Measurements from ENCODE around the gene PARD3. TPM values are rescaled to one million over a fixed set of nuclear protein-coding genes. Genes with fewer than 3 reads are reported as not detected.

The PARD3 gene
- total RNA-seq, 6 experiments from 2014 or later: 19.1 to 27.8 (median 22.0) TPM

DNA sequence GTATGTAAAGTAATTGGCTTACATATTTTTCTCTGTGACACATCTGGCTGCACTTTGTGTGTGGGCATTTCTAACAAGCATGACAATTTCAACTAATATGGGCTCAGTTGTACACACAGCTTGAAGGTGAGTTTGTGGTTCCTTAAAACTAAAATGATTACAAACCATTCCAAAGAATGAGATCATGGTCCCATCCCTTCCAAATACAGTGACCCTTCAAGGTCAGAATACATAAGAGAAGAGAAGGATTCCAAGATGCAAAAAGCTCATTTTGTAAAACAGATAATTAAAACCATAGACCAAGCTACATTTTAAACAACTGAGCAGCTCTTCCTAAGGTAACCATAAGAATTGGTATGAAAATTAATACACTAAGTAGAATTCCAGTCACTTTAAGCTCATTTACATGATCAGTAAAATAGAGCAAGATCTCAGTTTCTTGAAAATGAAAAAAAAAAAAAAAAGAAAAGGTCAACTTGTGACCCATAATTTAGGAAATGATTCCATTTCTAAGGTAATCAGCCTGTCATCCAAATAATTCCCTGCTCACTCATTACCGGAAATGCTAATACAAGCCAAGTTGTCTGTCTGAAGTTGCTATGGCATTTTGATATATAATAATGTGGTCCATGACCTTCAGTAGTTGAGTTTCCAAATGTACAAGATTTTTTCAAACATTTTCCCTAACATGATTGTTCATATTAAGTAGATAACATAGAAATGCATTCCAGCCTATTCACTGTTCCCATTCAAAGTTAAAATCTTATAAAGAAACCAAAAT is 688.5 kb downstream of the PARD3 start:
- DNase-seq (no peak), ATAC-seq (no peak)
- Histone ChIP-seq H3K4me3 (no peak overlapping the region), H3K27ac (no peak overlapping the region), H3K4me1 (peaks cover 0 to 40% (median 15%) of the 10 kb centered on the region in 4 donors), H3K9me3 (no peaks in the 10 kb centered on the region), H3K27me3 (no peaks in the 10 kb centered on the region), H3K36me3 (no peaks in the 10 kb centered on the region)
- intact Hi-C loops (cut with DNase I): no loop called here
- no peak for TF ChIP-seq POLR2A (IDR thresholded peaks at IDR 0.05)
- 75% methylated on average over 1 of the region's 1 CpG for WGBS (ENCODE audit: insufficient coverage, low coverage, low lambda C conversion rate, missing lambda C conversion rate)

DNA sequence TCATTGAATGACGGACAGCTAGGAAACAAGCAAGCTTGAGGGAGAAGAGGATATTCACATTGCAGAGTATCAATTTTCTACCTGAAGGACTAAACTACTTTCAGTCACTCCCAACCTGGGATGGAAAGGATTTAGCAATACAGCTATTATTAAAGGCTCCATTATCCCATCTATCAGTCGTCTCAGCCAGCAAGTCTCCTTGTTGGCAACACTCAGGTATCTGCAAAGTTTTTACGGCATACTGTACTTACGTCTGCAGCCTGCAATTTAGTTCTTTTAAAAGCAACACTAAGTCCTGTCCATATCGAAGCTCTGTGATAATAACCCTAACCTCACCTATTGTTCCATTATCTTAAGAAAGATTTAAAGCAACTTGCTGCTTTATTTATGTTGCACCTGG is 689.4 kb downstream of the PARD3 start:
- TF ChIP-seq POLR2A (IDR thresholded peaks at IDR 0.05): no peak
- TF ChIP-seq, protein P1, sequence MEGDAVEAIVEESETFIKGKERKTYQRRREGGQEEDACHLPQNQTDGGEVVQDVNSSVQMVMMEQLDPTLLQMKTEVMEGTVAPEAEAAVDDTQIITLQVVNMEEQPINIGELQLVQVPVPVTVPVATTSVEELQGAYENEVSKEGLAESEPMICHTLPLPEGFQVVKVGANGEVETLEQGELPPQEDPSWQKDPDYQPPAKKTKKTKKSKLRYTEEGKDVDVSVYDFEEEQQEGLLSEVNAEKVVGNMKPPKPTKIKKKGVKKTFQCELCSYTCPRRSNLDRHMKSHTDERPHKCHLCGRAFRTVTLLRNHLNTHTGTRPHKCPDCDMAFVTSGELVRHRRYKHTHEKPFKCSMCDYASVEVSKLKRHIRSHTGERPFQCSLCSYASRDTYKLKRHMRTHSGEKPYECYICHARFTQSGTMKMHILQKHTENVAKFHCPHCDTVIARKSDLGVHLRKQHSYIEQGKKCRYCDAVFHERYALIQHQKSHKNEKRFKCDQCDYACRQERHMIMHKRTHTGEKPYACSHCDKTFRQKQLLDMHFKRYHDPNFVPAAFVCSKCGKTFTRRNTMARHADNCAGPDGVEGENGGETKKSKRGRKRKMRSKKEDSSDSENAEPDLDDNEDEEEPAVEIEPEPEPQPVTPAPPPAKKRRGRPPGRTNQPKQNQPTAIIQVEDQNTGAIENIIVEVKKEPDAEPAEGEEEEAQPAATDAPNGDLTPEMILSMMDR (IDR thresholded peaks at IDR 0.05): no peak
- H3K27ac ChIP-seq: no peak overlapping the region
- WGBS (ENCODE audit: insufficient coverage, low coverage, low lambda C conversion rate, missing lambda C conversion rate): 68% methylated on average over 4 of the region's 5 CpGs
- ATAC-seq (no peak), DNase-seq (no peak)
- no peak overlapping the region for H3K4me3 ChIP-seq
- H3K4me1 ChIP-seq: peaks cover 0 to 40% (median 20%) of the 10 kb centered on the region in 4 donors
- intact Hi-C loops (cut with DNase I): no loop called here
- no peaks in the 10 kb centered on the region for H3K9me3 ChIP-seq
- no peaks in the 10 kb centered on the region for H3K36me3 ChIP-seq
- no peaks in the 10 kb centered on the region for H3K27me3 ChIP-seq

DNA sequence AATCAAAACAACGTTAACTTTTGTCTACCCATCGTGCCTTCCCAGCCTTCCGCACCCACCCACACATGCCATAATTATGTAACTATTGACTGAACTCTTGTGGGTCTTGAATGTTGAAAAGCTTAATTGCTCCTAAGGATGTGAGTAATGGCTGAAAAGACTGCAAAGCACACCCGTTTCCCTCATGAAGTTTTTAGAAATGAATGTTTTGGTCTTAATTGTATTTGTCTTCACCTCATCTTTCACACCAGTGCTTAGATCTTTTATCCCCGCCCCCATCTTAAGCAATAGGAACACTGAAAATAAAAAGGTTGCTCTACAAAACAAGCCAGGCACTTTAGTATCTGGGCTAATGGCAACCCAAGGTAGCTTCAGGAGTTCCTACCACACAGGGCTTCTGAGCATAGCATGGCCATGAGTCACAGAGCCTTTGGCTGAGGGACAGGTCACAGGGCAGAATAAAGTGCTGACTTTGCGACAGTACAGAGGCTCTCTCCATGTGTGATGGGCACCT is 690.5 kb downstream of the PARD3 start:
- H3K36me3 ChIP-seq: no peaks in the 10 kb centered on the region
- H3K4me3 ChIP-seq: no peak overlapping the region
- no peaks in the 10 kb centered on the region for H3K27me3 ChIP-seq
- no peaks in the 10 kb centered on the region for H3K9me3 ChIP-seq
- H3K27ac ChIP-seq: no peak overlapping the region
- DNase-seq: peak; percentile 53 to 70 (median 65)
- peak; percentile 83 to 94 (median 89) for ATAC-seq
- peaks cover 0 to 43% (median 21%) of the 10 kb centered on the region in 4 donors for H3K4me1 ChIP-seq
- no peak for TF ChIP-seq POLR2A (IDR thresholded peaks at IDR 0.05)
- TF ChIP-seq, protein P1 (IDR thresholded peaks at IDR 0.05): no peak
- 37% methylated on average over 6 of the region's 6 CpGs for WGBS (ENCODE audit: insufficient coverage, low coverage, low lambda C conversion rate, missing lambda C conversion rate)
- intact Hi-C loops (cut with DNase I): no loop called here

DNA sequence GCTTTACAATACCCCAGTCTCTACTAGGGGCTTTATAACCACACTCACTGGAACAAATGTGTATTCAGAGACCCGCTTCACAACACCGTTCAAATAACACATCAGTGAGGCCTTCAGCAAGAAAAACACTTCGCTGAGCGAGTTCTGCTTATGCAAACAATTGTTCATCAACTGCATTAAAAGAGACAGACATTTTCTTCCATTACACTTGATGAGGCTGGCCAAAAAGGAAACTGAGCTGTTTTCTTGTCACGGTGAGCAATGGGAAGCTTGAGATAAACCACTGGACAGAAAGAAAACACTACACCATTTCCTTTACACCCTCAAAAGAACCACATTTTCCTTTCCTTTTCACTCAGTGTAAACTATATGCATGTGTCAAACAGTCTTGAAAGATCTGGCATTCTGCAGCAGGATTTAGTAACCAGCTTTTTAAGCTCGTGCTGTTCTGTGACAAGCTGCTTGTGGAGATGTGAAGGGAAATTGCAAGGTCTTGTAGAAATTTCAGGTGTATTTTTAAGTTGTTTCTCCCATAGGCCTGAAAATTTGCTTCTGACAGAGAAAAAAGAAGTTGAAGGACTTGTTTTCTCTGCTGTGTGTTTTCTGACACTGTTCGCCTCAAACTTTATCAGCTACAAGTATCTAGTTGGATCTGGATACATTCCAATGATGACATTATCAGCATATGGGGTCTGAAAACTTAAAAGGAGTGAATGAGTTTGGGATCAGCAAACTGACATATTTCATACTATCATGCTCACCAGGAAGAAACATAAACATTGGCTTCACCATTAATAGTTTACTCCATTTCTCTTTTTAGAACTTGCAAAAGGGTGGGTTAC is 693.1 kb downstream of the PARD3 start:
- Histone ChIP-seq H3K27ac (peak overlapping the region in 1 of 3 donors; percentile 44), H3K9me3 (no peaks in the 10 kb centered on the region), H3K4me1 (peaks cover 0 to 44% (median 21%) of the 10 kb centered on the region in 4 donors), H3K36me3 (no peaks in the 10 kb centered on the region), H3K4me3 (no peak overlapping the region), H3K27me3 (no peaks in the 10 kb centered on the region)
- WGBS (ENCODE audit: insufficient coverage, low coverage, low lambda C conversion rate, missing lambda C conversion rate): 4% methylated on average over 7 of the region's 7 CpGs
- intact Hi-C loops (cut with DNase I): no loop called here
- TF ChIP-seq POLR2A (IDR thresholded peaks at IDR 0.05): no peak
- TF ChIP-seq, protein P1 (IDR thresholded peaks at IDR 0.05): no peak
- peak in 3 of 4 donors; percentile 19 to 45 (median 23) for ATAC-seq
- no peak for DNase-seq
